Esophagus muscularis mucosa (tissue), 4 donors: ENCODE results near the gene PDIA2. TPM values are rescaled to one million over a fixed set of nuclear protein-coding genes. Genes with fewer than 3 reads are reported as not detected.

Experiments used
- DNase-seq: peaks from one replicate; pipeline ENCODE4 v3.0.0-alpha.2; 2017; ENCODE audit errors: extremely low spot score
- H3K27ac ChIP-seq, 4 donors: fragments of 200-600 bp; sonication (generic); replicated peaks in 1 of 4; 1 replicate in 3 of 4; 2 replicates in 1 of 4; pipeline ENCODE4 v1.5.1; 2016 to 2019; ENCODE audit warnings: mild to moderate bottlenecking in 1 of 4
- H3K27me3 ChIP-seq, 4 donors: fragments of 200-600 bp; sonication (generic); one replicate each; pipeline versions ENCODE4 v1.5.1 to v1.6.0; 2016 to 2019
- H3K36me3 ChIP-seq, 4 donors: fragments of 200-600 bp; sonication (generic); one replicate each; pipeline ENCODE4 v1.5.1; 2016 to 2019
- H3K4me1 ChIP-seq, 4 donors: fragments of 200-600 bp; sonication (generic); one replicate each; pipeline ENCODE4 v1.5.1; 2016 to 2019
- H3K4me3 ChIP-seq, 4 donors: fragments of 200-600 bp; sonication (generic); 1 replicate in 2 of 4; 2 replicates in 2 of 4; pipeline ENCODE4 v1.5.1; 2016 to 2019; ENCODE audit warnings: mild to moderate bottlenecking in 4 of 4, moderate library complexity in 1 of 4
- H3K9me3 ChIP-seq, 4 donors: fragments of 200-600 bp; sonication (generic); 1 replicate in 3 of 4; 2 replicates in 1 of 4; pipeline ENCODE4 v1.5.1; 2016 to 2019
- EP300 ChIP-seq: sonication (generic); formaldehyde crosslinking; IDR thresholded peaks from one replicate; pipeline ENCODE4 v1.6.1; 2017; ENCODE audit warnings: antibody characterized with exemption
- POLR2A ChIP-seq: fragments of 450-650 bp; IDR thresholded peaks from one replicate; pipeline ENCODE4 v1.6.1; 2017; ENCODE audit warnings: antibody characterized with exemption, moderate library complexity, mild to moderate bottlenecking, low read depth
- POLR2AphosphoS5 ChIP-seq, 2 donors: sonication (generic); formaldehyde crosslinking; IDR thresholded peaks; one replicate each; pipeline ENCODE4 v1.6.1; 2017; ENCODE audit warnings: antibody characterized with exemption in 2 of 2
- WGBS: methylation state at CpG from one replicate; pipeline ENCODE4 v1.1.5; 2018; 5-methylcytosine and 5-hydroxymethylcytosine counted together
- intact Hi-C: fragments of 100-400 bp; cut with DNase I; formaldehyde crosslinking; loops from one replicate; pipeline ENCODE4 v1.15.1; 2023
- total RNA-seq, 4 donors: library from RNA; depleted of rRNA; stranded (reverse); fragments of >200 nt; gene quantifications; one replicate each; pipeline versions ENCODE4 v1.1.0 to v1.2.1, GENCODE V29; 2016
- TF ChIP-seq, protein P1 (sequence below), 3 experiments: fragments of 200-600 bp in 2 of 3; fragments of 450-650 bp in 1 of 3; sonication (generic) in 2 of 3; IDR thresholded peaks; one replicate each; pipeline ENCODE4 v1.5.1; 2017 to 2019; ENCODE audit warnings: antibody characterized with exemption in 3 of 3, mild to moderate bottlenecking in 2 of 3, moderate library complexity in 1 of 3

The PDIA2 gene
- total RNA-seq, 4 donors from 2014 or later, result 0.23 to 1.2 (median 1.0) TPM; not detected in 1

GRCh38 chr16:317583-317982, 34.6 kb downstream of the PDIA2 start:
- Histone ChIP-seq H3K4me3 (no peak overlapping the region), H3K9me3 (no peaks in the 10 kb centered on the region), H3K4me1 (peaks cover 0 to 12% (median 0%) of the 10 kb centered on the region in 4 donors), H3K27ac (no peak overlapping the region), H3K36me3 (peaks cover 9 to 45% (median 33%) of the 10 kb centered on the region in 4 donors), H3K27me3 (no peaks in the 10 kb centered on the region)
- DNase-seq, result no peak
- no peak for TF ChIP-seq EP300
- 82% methylated on average over 1 of the region's 5 CpGs for WGBS
- intact Hi-C loops, result no loop called here

DNA sequence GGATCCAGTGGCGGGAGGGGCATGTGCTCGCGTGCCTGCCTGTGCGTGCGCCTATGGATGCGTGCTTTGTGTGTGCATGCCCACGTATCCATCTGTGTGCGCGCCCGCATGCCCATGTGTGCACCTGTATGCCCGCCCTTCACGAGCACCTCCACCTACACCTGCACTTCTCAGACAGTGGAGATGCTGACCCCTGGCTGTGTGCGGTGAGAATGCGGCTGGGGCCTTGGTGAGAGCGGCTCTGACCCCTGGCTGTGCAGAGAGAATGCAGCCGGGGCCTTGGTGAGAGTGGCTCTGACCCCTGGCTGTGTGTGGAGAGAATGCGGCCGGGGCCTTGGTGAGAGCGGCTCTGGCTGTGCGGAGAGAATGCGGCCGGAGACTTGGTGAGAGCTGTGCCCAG, 35.7 kb downstream of the PDIA2 start:
- H3K27ac ChIP-seq, result no peak overlapping the region
- intact Hi-C loops, result no loop called here
- WGBS, result 88% methylated on average over 20 of the region's 22 CpGs
- no peaks in the 10 kb centered on the region for H3K9me3 ChIP-seq
- peaks cover 0 to 16% (median 0%) of the 10 kb centered on the region in 4 donors for H3K4me1 ChIP-seq
- no peak overlapping the region for H3K4me3 ChIP-seq
- H3K36me3 ChIP-seq, result peaks cover 4 to 34% (median 22%) of the 10 kb centered on the region in 4 donors
- TF ChIP-seq POLR2AphosphoS5 (IDR thresholded peaks at IDR 0.05) (no peak), EP300 (no peak), POLR2A (no peak)
- TF ChIP-seq, protein P1, sequence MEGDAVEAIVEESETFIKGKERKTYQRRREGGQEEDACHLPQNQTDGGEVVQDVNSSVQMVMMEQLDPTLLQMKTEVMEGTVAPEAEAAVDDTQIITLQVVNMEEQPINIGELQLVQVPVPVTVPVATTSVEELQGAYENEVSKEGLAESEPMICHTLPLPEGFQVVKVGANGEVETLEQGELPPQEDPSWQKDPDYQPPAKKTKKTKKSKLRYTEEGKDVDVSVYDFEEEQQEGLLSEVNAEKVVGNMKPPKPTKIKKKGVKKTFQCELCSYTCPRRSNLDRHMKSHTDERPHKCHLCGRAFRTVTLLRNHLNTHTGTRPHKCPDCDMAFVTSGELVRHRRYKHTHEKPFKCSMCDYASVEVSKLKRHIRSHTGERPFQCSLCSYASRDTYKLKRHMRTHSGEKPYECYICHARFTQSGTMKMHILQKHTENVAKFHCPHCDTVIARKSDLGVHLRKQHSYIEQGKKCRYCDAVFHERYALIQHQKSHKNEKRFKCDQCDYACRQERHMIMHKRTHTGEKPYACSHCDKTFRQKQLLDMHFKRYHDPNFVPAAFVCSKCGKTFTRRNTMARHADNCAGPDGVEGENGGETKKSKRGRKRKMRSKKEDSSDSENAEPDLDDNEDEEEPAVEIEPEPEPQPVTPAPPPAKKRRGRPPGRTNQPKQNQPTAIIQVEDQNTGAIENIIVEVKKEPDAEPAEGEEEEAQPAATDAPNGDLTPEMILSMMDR (IDR thresholded peaks at IDR 0.05), result no peak
- no peaks in the 10 kb centered on the region for H3K27me3 ChIP-seq
- no peak for DNase-seq

DNA sequence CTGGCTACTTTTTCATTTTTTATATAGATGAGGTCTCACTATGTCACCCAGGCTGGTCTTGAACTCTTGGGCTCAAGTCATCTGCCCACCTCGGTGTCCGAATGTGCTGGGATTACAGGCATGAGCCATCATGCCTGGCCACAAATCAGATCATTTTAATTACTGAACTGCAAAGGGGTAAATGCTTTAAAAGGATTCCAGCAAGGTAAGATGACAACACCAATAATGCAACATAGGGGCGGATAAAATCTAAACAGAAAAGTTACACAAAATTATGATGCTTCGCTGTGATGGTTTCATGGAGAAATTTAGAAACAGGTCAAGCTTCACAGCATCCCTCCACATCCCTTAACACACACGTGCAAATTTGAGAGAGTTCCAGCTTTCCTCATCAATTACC, 37.2 kb downstream of the PDIA2 start:
- no peak overlapping the region for H3K4me3 ChIP-seq
- no peaks in the 10 kb centered on the region for H3K27me3 ChIP-seq
- peaks cover 0 to 26% (median 13%) of the 10 kb centered on the region in 4 donors for H3K36me3 ChIP-seq
- H3K9me3 ChIP-seq, result no peaks in the 10 kb centered on the region
- WGBS, result 88% methylated on average over 5 of the region's 5 CpGs
- H3K27ac ChIP-seq, result no peak overlapping the region
- H3K4me1 ChIP-seq, result peaks cover 8 to 32% (median 10%) of the 10 kb centered on the region in 4 donors
- intact Hi-C loops, result no loop called here
- TF ChIP-seq POLR2A, result no peak
- no peak for TF ChIP-seq POLR2AphosphoS5 (IDR thresholded peaks at IDR 0.05)
- no peak for TF ChIP-seq EP300
- TF ChIP-seq, protein P1 (IDR thresholded peaks at IDR 0.05), result no peak
- DNase-seq, result no peak

GRCh38 chr16:321532-321931, 38.6 kb downstream of the PDIA2 start:
- no peak for DNase-seq
- TF ChIP-seq, protein P1 (IDR thresholded peaks at IDR 0.05), result no peak
- no peak for TF ChIP-seq POLR2AphosphoS5 (IDR thresholded peaks at IDR 0.05)
- no peak for TF ChIP-seq EP300
- no peak for TF ChIP-seq POLR2A
- H3K27me3 ChIP-seq, result no peaks in the 10 kb centered on the region
- 77% methylated on average over 9 of the region's 9 CpGs for WGBS
- H3K36me3 ChIP-seq, result peaks cover 0 to 29% (median 16%) of the 10 kb centered on the region in 4 donors
- no peaks in the 10 kb centered on the region for H3K9me3 ChIP-seq
- H3K4me3 ChIP-seq, result no peak overlapping the region
- H3K27ac ChIP-seq, result no peak overlapping the region
- H3K4me1 ChIP-seq, result peaks cover 11 to 42% (median 16%) of the 10 kb centered on the region in 4 donors
- intact Hi-C loops, result no loop called here

GRCh38 chr16:322476-323143, 39.6 kb downstream of the PDIA2 start:
- Histone ChIP-seq H3K27me3 (no peaks in the 10 kb centered on the region), H3K36me3 (peaks cover 0 to 22% (median 16%) of the 10 kb centered on the region in 4 donors), H3K4me1 (peaks cover 19 to 53% (median 27%) of the 10 kb centered on the region in 4 donors), H3K4me3 (no peak overlapping the region), H3K9me3 (no peaks in the 10 kb centered on the region), H3K27ac (no peak overlapping the region)
- TF ChIP-seq POLR2A (no peak), POLR2AphosphoS5 (IDR thresholded peaks at IDR 0.05) (no peak), EP300 (no peak)
- TF ChIP-seq, protein P1 (IDR thresholded peaks at IDR 0.05), result no peak
- 94% methylated on average over 7 of the region's 13 CpGs for WGBS
- DNase-seq, result no peak
- intact Hi-C loops, result no loop called here
